Esophagus muscularis mucosa (tissue), 4 donors: ENCODE measurements around the gene PKP2.

Experiments
- CTCF ChIP-seq, 3 experiments: fragments of 200-600 bp in 2 of 3; fragments of 450-650 bp in 1 of 3; sonication (generic) in 2 of 3; IDR thresholded peaks; one replicate each; pipeline ENCODE4 v1.5.1; 2017 to 2019; ENCODE audit warnings: antibody characterized with exemption in 3 of 3, mild to moderate bottlenecking in 2 of 3, moderate library complexity in 1 of 3
- EP300 ChIP-seq: sonication (generic); formaldehyde crosslinking; IDR thresholded peaks from one replicate; pipeline ENCODE4 v1.6.1; 2017; ENCODE audit warnings: antibody characterized with exemption
- POLR2A ChIP-seq: fragments of 450-650 bp; IDR thresholded peaks from one replicate; pipeline ENCODE4 v1.6.1; 2017; ENCODE audit warnings: antibody characterized with exemption, moderate library complexity, mild to moderate bottlenecking, low read depth
- POLR2AphosphoS5 ChIP-seq, 2 donors: sonication (generic); formaldehyde crosslinking; IDR thresholded peaks; one replicate each; pipeline ENCODE4 v1.6.1; 2017; ENCODE audit warnings: antibody characterized with exemption in 2 of 2

- TF ChIP-seq CTCF (IDR thresholded peaks at IDR 0.05) (no peak), POLR2A (no peak), EP300 (no peak), POLR2AphosphoS5 (IDR thresholded peaks at IDR 0.05) (no peak)
Observed at GRCh38 chr12:32839828-32840227, 56.7 kb downstream of the PKP2 start.
